ENCODE data around the gene SGCD.

Gene SGCD

DNA sequence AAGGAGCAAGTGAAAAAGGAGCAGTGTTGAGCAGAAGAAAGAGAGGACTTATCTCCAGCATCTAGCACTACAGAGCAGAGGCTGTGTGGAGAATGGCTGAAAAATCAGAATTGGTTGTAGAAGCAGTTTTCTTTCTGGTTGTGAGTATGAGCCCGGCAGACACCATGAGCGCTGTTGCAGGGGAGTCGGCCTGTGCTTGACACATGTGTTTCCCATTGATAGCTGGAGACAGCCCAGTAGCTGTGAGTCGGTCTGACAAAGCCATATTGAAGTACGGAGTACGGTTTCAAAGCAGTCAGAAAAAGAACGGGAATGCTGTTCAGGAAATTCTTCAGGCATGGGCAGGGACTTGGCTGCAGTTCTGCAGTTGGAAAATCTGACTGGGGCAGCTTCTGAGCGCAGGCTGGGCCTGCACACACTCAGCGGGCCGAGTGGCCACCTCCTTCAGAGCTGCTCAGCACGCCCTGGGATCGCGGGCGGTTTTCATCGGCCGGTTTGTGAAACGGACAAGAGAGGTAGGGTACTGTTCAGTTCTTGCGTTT, at the start of gene SGCD:
Gene SGCD, plus strand, starts transcription at position 447 of the 542 bp plus-strand sequence.
- no peak for DNase-seq

DNA sequence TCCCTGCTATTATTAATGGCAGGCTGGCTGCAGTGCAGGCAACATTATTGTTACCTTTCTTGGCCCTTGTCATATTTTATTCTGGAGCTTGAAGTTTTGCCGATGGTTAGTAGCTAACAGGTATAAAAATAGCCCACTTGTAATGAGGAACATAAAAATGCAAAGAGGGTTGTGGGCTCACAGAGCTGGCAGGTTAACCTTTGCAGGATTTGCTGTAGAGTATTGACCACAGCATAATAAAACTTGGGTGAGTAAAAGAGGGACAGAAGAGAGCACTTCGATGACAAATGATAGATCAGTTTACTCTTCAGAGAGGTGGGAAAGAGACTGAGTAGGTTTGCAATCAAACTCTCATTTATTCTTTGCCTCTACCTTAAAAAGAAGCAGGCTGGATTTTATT, 49.7 kb upstream of the SGCD start:
- no peak for DNase-seq

DNA sequence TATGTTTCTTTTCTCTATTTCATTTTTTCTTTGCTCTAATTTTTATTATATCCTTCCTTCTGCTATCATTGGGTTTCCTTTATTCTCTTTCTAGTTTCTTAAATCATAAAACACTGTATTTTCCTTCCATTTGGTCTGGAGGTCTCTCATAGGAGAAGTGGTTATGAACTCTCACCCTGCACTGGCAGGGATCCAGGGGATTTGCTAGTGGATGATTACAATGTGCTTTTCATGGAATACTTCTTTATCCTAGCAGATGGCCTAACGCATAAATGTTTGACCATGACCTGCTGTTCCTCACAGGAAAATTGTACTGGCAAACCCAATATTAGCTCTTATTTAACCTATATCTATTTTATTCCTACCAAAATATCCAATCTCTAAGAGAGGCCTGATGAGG, 31.5 kb upstream of the SGCD start:
- DNase-seq, result no peak

- no peak for DNase-seq
Observed at GRCh38 chr5:156310115-156310514, 16.8 kb upstream of the SGCD start.

DNA sequence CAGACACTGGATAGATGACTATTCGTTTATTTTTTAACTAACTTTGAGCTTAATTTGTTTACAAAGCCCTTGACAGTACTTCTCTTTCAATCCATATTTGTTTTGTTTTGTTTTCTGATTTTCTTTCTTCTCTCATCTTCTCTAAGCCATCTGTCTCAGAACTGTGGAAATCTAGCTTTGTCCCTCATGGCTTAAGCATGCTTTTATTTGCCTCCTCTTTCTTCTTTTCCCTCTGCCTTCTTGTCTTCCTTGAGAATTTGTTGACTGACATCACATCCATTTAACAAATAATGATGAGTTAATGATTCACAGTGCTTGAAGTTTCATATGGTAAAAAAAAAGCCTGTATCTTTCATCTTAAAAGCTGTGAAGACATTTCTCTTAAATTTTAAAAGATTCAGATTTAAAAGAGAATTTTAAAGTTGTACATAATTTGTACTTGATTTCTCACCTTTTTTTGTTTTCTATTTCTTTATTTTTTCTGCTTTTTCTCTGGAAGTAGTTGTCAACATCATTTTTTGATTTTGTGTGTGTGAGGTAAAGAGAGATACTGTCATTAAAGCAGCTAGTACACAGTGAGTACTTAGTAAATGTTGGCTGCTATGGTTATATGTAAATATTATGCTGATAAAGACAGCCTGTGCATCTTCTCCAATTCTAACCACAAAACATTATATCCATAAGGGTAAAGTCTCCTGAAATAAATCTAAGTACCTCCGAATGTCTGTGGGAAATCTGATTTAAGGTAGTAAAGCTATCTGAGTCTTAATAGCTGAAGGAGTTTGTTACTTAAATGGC, 13.9 kb upstream of the SGCD start:
- no peak for DNase-seq

- DNase-seq, result no peak
Observed at GRCh38 chr5:156314416-156314815, 12.5 kb upstream of the SGCD start.

- DNase-seq, result no peak
Observed at GRCh38 chr5:156322666-156323065, 4.3 kb upstream of the SGCD start.

GRCh38 chr5:156327296-156327695, 332 bp downstream of the SGCD start:
- no peak for DNase-seq

DNA sequence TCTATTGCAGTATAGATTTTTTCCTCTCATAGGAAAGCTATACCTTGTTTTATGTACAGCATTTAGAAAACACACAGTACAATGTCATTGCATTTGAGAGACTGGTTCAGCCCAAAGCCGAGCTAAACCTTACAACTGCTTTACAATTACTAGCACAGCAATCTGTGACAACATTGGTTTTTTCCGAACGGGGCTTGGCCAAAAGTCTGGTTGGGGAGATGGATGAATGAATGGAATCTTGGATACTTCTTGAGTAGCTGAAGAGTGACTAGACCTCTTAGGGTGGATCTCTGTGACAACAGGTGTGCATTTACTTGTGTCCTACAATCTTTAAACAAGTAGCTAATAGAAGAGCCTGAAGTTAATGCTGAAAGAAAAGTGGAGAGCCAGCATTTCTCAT, 1.2 kb downstream of the SGCD start:
- DNase-seq, result no peak

DNA sequence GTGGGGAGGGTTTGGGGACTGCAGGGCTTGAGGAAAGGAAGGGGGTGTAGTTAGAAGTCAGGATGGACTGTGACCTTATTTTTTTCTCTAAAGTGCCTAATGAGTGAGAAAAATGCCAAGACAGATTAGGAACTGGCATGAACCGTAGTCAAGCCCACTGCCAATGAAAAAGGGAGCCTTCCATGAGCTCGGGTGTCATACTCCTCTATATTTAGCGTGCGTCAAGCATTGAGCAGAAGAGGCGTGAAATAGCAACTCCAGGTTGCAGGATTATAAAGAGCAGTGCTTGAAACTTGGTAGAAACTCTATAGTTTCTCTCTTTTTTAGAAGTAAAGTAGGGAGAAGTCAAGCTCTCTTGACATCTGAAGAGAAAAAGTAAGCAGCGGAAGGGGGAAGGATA, 1.8 kb downstream of the SGCD start:
- no peak for DNase-seq

GRCh38 chr5:156329171-156329611, 2.2 kb downstream of the SGCD start:
- DNase-seq, result no peak

- no peak for DNase-seq
Observed at GRCh38 chr5:156330141-156330870, 3.3 kb downstream of the SGCD start.

DNA sequence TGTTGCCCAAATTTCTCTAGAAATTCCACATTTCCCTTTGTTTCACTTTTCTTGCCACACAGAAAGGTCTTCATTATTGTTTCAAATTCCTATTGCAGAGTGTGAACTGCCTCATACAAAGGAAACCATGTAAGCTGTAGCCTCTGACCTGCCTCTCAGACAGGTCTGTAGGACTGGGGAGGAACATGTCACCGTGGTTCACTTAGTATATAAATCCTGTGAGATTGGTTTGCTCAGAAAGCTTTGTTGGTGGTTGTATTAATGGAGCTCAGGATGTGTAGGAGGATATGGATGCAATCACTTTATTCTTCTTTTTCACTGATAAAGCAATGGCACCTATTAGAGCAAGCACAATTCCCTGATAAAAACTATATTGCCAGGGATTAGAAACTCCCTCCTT, 4.2 kb downstream of the SGCD start:
- no peak for DNase-seq

GRCh38 chr5:156331845-156332244, 4.9 kb downstream of the SGCD start:
- DNase-seq, result no peak

DNA sequence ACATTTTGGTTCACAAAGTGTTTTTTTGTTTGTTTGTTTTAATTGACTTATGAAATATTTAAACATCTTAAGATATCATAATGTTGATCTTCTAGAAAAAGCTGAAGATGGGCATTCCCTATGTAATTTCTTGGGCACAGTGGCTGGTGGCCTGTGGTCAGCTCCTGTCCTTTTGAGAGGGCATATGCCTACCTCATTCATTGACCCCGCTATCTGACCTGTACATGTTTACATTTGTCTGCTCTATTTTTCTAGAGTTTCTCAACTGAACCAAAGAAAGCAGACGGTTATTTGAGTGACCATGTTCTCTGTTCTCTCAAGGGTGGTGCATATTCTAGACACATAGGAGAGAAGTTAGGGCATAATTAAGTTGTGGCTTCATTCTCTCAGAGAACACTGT, 5.3 kb downstream of the SGCD start:
- DNase-seq, result no peak

GRCh38 chr5:156339139-156339841, 12.3 kb downstream of the SGCD start:
- DNase-seq, result no peak

GRCh38 chr5:156340893-156341292, 13.9 kb downstream of the SGCD start:
- no peak for DNase-seq

DNA sequence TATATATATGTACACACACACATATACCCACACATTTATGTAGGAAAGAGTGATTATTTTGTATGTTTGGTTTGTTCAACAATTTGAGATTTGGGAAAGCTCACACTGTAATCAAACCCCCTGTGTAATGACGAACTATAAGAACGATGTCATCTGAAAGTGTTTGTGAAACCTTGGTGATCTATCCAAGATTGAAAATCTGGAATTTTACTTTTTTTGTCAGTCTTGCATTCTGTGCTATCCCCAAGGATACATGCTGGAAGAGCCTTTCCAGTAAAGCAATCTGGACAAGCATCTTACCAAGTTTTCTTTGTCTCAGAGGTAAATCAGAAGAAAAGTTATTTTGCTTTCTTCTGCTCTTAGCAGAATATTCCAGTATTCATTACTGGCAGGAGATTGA, 23.3 kb downstream of the SGCD start:
- DNase-seq, result no peak

- no peak for DNase-seq
Observed at GRCh38 chr5:156351423-156351822, 24.5 kb downstream of the SGCD start.

DNA sequence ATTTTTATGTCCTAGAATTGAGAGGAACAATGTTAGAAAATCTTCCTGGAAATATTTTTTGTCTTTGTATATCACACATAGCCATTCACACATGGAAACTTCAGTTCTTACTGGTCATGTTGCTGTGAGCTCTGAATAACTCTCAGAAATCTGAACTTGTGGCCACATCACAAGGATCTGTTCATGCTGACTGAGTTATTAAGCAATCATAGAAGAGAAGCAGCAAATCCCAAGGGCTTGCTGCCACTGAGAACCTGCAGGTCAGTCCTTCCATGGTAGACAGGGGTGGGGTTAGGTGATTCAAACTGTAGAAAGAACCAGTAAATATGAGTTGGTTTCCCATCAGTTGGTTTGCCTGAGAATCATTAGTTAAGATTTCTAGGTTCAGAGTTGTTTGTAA, 27.6 kb downstream of the SGCD start:
- no peak for DNase-seq

DNA sequence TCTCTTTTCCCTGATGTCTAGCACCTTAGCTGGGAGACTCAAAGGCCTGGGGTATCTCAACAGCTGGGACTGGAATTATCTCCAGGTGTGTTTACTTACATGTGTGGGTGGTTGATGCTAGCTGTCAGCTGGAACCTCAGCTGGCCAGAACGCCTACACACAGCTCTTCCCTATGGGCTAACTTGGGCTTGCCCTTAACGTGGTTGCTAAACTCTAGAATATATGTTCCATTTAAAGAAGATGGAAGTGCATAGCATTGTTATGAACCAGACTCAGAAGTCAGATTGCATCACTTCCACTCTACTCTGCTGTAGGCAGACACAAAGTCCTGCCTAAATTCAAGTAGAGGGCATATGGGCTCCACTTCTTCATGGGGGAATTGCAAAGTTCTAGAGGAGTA, 29.3 kb downstream of the SGCD start:
- DNase-seq, result no peak

GRCh38 chr5:156359476-156359875, 32.5 kb downstream of the SGCD start:
- DNase-seq, result no peak

GRCh38 chr5:156361436-156362109, 34.6 kb downstream of the SGCD start:
- no peak for DNase-seq
